Measurements from ENCODE around the gene OR10A6. TPM values are rescaled to one million over a fixed set of nuclear protein-coding genes. Genes with fewer than 3 reads are reported as not detected.

The OR10A6 gene
- total RNA-seq, 1 experiment from 2014 or later: not detected

DNA sequence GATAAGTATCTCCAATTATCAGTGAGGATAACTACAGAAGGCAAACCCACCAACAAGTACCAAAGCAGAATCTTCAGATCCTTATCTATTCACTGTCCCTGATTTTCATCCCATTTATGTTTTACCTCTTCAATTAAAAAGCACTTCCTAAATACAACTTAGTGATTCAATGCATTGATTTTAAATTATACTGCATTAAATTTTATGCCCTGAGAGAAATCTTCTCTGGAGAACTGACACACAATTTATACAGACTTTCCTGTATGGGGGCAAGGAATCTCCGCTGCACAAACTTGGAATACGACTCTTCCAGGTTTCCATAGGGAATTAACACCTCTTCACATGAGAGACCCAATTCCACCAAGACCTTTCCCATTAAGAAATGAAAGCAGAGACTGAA, 10.5 kb upstream of the OR10A6 start, which contains the start of gene OR10A3:
Gene OR10A3, minus strand, starts transcription at position 101 of the 400 bp plus-strand sequence. CDS start 2,188 bp downstream, outside the sequence.
- no peak for DNase-seq
- Histone ChIP-seq H3K4me3 (ENCODE audit: insufficient read depth, low read depth, low read length) (no peak within 1 kb of the TSS), H3K27me3 (ENCODE audit: control insufficient read depth, insufficient read depth, low read length) (no peaks in the 10 kb centered on the region), H3K36me3 (replicated peaks; ENCODE audit: control insufficient read depth, insufficient read depth, low read length) (no peaks in the 10 kb centered on the region)

DNA sequence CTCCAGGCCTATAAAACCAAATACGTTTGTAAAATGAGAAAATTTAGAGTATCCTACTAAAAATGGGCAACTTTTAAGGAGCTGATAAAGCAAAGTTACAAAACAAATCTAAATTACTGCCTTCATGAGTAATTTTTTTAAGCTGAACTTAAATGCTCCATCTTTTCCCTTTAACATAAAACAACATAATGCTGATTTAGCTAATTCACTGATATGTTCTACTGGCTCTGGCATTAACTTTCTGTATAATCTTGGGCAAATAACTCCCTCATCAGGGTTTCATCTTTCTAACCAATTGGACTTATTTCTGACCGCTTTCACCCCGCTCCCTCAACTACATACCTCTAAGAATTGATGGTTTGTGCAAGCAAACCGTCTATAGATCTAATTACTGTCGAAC, 10.1 kb upstream of the OR10A6 start:
- Histone ChIP-seq H3K27me3 (ENCODE audit: control insufficient read depth, insufficient read depth, low read length) (no peaks in the 10 kb centered on the region), H3K36me3 (replicated peaks; ENCODE audit: control insufficient read depth, insufficient read depth, low read length) (no peaks in the 10 kb centered on the region), H3K4me3 (ENCODE audit: insufficient read depth, low read depth, low read length) (no peak overlapping the region)
- DNase-seq: no peak

DNA sequence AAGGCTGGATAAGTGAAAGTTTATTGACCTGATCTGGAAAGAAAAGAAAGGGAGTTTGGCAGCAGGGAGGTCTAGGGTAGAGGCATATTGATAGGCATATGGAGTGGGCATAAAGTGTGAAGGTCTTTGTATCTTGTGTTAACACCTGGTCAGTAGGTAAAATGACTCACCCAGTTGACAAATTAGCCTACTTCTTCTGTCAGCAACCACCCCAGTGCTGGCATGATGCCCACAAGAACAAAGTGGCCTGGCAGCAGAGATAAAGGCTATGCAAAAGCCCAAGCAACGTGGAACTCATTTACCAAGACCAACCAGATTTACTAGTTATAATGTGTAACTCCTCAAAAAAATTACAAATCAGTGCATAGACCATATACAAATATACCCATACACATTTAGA, 5.5 kb upstream of the OR10A6 start:
- H3K36me3 ChIP-seq (replicated peaks; ENCODE audit: control insufficient read depth, insufficient read depth, low read length): no peaks in the 10 kb centered on the region
- H3K27me3 ChIP-seq (ENCODE audit: control insufficient read depth, insufficient read depth, low read length): no peaks in the 10 kb centered on the region
- H3K4me3 ChIP-seq (ENCODE audit: insufficient read depth, low read depth, low read length): no peak overlapping the region
- DNase-seq: no peak

DNA sequence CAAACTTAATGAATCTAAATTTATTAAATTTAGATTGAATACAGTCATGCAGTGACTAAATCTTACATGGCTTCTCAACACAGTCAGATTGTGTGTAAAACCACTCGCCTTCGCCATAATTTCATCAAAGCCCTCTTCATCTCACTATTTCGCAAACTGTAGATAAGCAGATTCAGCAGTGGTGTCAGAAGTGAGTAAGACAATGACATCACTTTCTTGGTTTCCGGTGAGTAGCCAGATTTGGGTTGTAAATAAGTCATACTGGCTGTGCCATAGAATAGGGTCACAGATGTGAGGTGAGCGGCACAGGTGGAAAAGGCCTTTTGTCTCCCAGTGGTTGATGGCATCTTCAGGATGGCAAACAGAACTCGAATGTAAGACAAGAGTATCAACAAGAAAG, 3.4 kb downstream of the OR10A6 start:
- H3K36me3 ChIP-seq (replicated peaks; ENCODE audit: control insufficient read depth, insufficient read depth, low read length): no peaks in the 10 kb centered on the region
- no peak overlapping the region for H3K4me3 ChIP-seq (ENCODE audit: insufficient read depth, low read depth, low read length)
- no peaks in the 10 kb centered on the region for H3K27me3 ChIP-seq (ENCODE audit: control insufficient read depth, insufficient read depth, low read length)
- no peak for DNase-seq

DNA sequence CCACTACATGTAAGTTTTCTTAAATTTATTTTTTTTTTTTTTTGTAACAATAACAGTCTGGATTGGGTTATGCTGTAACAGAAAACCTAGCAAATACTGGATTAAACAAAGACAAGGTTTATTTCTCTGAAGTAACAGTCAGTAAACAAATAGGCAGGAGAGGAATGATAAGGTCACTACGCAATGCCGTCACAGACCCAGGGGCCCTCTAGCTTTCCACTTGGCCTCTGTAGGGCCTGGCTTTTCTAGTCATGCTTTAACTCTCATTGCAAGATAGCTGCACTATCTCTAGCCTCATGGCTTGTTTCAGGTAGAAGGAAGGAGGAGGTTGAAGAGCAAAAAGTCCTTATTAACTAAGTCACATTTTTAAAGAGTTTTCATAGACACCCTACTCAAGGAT, 6.5 kb downstream of the OR10A6 start:
- no peaks in the 10 kb centered on the region for H3K27me3 ChIP-seq (ENCODE audit: control insufficient read depth, insufficient read depth, low read length)
- DNase-seq: no peak
- H3K4me3 ChIP-seq (ENCODE audit: insufficient read depth, low read depth, low read length): no peak overlapping the region
- H3K36me3 ChIP-seq (replicated peaks; ENCODE audit: control insufficient read depth, insufficient read depth, low read length): no peaks in the 10 kb centered on the region

DNA sequence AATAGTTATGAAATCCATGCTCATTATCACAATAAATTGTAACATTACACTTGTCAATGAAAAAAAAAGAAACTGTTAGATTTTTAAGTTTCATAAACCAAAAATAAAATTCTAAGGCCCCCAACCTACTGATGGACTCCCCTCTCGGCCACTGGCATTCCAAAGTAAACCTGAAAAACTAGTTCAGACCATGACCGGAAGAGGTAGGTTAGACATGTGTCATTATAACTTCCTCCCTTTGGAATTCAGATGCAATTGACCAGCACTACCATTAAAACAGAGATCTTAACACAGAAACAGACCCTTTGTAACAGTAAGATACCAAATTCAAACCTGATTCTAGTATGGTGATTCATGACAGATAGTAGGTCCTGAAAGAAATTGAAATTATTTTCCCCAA, 12.9 kb downstream of the OR10A6 start:
- no peak overlapping the region for H3K4me3 ChIP-seq (ENCODE audit: insufficient read depth, low read depth, low read length)
- no peaks in the 10 kb centered on the region for H3K36me3 ChIP-seq (replicated peaks; ENCODE audit: control insufficient read depth, insufficient read depth, low read length)
- DNase-seq: no peak
- H3K27me3 ChIP-seq (ENCODE audit: control insufficient read depth, insufficient read depth, low read length): no peaks in the 10 kb centered on the region

DNA sequence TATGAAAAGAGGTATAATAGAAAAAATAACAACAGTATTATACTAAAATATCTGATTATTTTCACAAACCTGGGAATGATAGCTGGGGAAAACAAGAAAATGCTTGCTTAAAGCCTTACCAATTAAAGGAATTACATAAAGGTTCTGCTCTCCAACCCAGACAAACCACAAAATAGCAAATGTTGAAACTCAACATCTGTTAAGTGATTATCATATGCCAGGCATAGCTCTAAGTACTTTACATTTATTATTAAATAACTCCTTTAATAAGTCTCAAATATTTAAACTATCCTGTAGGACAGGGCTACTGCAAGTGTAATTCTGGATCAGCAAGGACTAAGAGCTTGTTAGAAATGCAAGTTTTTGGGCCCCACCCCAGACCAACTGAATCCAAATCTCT, 20.1 kb downstream of the OR10A6 start:
- no peaks in the 10 kb centered on the region for H3K36me3 ChIP-seq (replicated peaks; ENCODE audit: control insufficient read depth, insufficient read depth, low read length)
- H3K4me3 ChIP-seq (ENCODE audit: insufficient read depth, low read depth, low read length): no peak overlapping the region
- DNase-seq: no peak
- H3K27me3 ChIP-seq (ENCODE audit: control insufficient read depth, insufficient read depth, low read length): no peaks in the 10 kb centered on the region

DNA sequence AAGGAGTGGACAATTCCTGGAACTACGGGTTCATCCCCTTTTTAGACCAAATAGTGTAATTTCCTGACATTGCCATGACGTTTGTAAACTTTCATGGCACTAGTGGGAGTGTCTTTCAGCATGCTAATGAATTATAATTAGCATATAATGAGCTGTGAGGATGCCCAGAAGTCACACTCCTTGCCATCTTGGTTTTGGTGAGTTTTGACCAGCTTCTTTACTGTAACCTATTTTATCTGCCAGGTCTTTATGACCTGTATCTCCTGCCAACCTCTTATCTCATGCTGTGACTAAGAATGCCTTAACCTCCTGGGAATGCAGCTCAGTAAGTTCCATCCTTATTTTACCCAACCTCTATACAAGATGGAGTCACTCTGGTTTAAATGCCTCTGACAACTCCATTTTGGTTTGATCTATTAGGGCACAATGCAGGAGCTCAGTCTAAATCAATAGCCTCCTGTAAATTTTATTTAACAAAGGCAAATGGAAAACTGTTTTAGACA, 20.7 kb downstream of the OR10A6 start:
- DNase-seq: no peak
- no peaks in the 10 kb centered on the region for H3K27me3 ChIP-seq (ENCODE audit: control insufficient read depth, insufficient read depth, low read length)
- no peak overlapping the region for H3K4me3 ChIP-seq (ENCODE audit: insufficient read depth, low read depth, low read length)
- H3K36me3 ChIP-seq (replicated peaks; ENCODE audit: control insufficient read depth, insufficient read depth, low read length): no peaks in the 10 kb centered on the region

DNA sequence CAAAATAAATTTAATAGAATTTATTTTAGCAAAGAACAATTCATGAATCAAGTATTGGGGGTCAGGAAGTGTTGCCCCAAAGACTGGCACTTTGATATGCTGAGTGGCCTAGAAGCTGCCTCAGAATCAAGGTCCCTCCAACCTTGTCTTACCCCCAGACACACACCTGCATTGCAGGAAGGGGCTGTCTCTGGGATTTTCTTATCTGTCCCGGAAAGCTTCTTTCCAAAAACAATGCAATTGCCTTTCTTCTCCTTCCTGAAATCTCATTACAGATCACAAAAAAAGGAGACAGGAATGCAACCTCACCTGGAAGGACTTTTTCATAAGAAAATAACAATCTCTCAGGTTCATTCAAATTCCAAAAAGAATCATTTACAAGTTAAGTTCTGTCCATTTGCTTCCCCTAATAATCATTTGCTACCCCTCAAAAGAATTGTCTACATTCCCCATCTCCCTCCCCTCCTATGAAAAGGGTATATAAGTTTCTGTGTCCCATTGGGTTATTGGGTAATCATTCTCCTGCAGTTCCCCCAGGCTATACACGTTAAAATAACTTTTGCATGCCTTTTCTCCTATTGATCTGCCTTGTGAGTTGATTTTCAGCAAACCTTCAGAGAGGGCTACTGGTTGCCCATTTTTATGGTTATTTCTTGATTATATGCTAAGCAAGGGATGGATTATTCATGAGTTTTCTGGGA, 21.3 kb downstream of the OR10A6 start:
- no peak for DNase-seq
- Histone ChIP-seq H3K27me3 (ENCODE audit: control insufficient read depth, insufficient read depth, low read length) (no peaks in the 10 kb centered on the region), H3K4me3 (ENCODE audit: insufficient read depth, low read depth, low read length) (no peak overlapping the region), H3K36me3 (replicated peaks; ENCODE audit: control insufficient read depth, insufficient read depth, low read length) (no peaks in the 10 kb centered on the region)

DNA sequence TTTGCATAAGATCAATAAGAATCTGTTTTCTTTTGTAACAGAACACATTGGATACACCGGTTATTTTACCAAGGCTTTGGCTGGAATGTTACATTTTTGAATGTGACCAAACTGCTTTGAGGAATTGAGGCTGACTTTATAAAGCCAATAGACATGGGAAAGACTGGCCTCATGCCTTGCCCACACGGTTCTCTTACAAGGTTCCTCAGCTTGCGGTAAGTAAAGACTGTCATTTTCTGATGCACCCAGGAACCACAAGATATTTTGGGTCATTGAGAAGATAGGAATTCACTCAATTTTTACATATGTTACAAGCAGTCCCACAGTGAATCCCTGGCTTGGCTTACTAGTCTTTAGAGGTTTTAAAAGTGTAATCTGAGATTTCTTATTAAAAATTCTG, 23.9 kb downstream of the OR10A6 start:
- Histone ChIP-seq H3K27me3 (ENCODE audit: control insufficient read depth, insufficient read depth, low read length) (no peaks in the 10 kb centered on the region), H3K36me3 (replicated peaks; ENCODE audit: control insufficient read depth, insufficient read depth, low read length) (no peaks in the 10 kb centered on the region), H3K4me3 (ENCODE audit: insufficient read depth, low read depth, low read length) (no peak overlapping the region)
- DNase-seq: no peak

DNA sequence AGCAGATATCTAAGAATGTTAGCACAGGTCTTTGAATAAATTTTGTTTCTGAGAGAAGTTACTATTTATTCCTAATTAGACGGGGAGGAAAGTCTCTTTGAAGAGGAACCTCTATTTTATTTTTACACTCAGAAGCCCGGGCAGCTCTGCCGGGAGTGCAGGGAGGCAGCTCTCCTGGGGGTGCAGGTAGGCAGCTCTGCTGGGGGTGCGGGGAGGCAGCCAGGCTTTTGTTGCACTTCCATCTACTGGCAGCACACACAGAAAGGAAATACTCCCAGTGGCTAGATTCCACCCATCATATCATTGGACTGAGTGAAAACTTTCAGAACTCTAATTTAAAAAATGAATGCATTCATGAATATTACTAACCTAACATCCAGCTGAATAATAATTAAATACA, 24.6 kb downstream of the OR10A6 start:
- DNase-seq: no peak
- H3K4me3 ChIP-seq (ENCODE audit: insufficient read depth, low read depth, low read length): no peak overlapping the region
- no peaks in the 10 kb centered on the region for H3K36me3 ChIP-seq (replicated peaks; ENCODE audit: control insufficient read depth, insufficient read depth, low read length)
- H3K27me3 ChIP-seq (ENCODE audit: control insufficient read depth, insufficient read depth, low read length): no peaks in the 10 kb centered on the region

DNA sequence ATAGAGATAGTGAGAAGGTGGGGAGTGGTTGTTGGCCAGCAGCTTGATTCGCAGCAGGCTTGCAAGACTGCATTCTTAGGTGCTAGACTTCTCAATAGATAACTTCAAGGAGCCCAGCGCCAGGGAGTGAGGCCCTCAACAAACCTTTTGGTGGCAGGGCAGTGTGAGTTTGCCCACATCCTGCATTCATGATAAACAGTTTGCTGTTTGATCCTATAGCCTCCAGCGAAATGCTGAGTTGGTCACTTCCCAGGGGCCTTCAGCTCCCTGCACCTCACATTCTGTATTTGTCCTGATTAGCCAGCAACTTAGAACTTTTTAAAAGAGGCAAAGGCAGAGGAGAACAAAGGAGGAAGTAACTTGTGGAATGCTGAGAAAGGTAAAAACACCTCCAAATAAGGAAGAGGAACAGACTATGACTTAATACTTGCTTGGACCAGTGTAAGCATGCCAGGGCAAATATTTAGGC, 25.1 kb downstream of the OR10A6 start:
- H3K27me3 ChIP-seq (ENCODE audit: control insufficient read depth, insufficient read depth, low read length): no peaks in the 10 kb centered on the region
- H3K36me3 ChIP-seq (replicated peaks; ENCODE audit: control insufficient read depth, insufficient read depth, low read length): no peaks in the 10 kb centered on the region; the same call in 1 of the 2 replicates
- no peak for DNase-seq
- H3K4me3 ChIP-seq (ENCODE audit: insufficient read depth, low read depth, low read length): peak overlapping the region; percentile 32; the same call in 1 of the 2 replicates

DNA sequence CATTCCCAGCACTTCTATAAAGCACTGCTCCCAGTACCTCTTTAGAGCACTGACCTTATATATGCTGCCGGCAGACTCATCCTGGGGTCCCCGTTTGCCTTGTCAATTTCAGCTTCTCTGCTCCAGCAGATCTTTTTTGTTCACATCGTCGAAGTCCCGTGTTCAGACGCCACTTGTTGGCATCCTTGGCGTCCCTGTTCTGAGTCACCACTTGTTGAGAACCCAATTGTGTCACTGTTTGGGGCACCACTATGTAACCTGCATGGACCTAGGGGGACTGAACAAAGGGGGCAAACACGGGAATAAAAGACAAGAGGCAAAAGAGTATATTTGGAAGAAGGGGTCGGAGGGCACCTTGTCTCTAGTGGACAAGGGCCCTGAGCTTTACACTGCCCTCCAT, 25.5 kb downstream of the OR10A6 start:
- peak overlapping the region; percentile 32 for H3K4me3 ChIP-seq (ENCODE audit: insufficient read depth, low read depth, low read length)
- peaks cover 2% of the 10 kb centered on the region; the same call in 1 of the 2 replicates for H3K36me3 ChIP-seq (replicated peaks; ENCODE audit: control insufficient read depth, insufficient read depth, low read length)
- no peaks in the 10 kb centered on the region for H3K27me3 ChIP-seq (ENCODE audit: control insufficient read depth, insufficient read depth, low read length)
- no peak for DNase-seq

DNA sequence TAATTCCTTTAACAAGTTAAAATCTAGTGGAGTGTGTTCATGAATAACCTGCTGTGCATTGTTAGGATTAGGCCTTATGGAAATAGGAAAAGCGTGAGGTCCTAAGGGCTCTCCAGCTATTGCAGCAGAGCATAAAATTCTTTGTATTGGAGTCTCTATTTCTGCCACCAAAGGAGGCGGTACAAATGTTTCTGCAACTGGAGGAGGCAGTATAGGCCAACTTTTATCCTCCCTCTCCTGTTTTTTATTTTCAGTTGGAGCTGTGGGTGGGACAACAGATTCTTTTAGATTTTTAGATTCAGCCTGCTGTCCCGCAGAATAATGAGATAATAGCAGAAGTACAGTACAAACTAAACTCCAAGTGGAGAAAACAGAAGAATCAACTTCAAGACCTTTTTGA, 26.2 kb downstream of the OR10A6 start:
- Histone ChIP-seq H3K27me3 (ENCODE audit: control insufficient read depth, insufficient read depth, low read length) (no peaks in the 10 kb centered on the region), H3K36me3 (replicated peaks; ENCODE audit: control insufficient read depth, insufficient read depth, low read length) (peaks cover 2% of the 10 kb centered on the region; the same call in 1 of the 2 replicates), H3K4me3 (ENCODE audit: insufficient read depth, low read depth, low read length) (peak overlapping the region; percentile 32)
- DNase-seq: no peak

DNA sequence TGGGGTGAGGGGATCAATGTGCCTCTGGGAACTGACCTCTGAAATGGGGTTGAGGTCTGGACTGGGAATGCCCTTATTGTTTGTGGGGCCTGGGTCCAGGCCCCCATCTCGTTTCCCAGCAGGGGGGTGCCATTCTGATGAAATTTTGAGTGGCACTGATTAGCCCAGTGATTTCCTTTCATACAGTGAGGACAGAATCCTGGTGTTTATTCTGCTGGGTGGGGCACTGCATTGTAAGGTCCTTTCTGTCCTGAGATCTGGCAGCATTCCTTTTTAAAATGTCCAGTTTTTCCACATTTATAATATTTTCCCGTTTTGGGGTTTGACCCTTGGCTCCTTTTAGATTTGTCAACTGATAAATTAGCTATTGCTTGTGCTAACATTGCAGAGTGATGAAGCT, 27.1 kb downstream of the OR10A6 start:
- no peaks in the 10 kb centered on the region for H3K27me3 ChIP-seq (ENCODE audit: control insufficient read depth, insufficient read depth, low read length)
- peak overlapping the region; percentile 2; the same call in 1 of the 2 replicates for H3K4me3 ChIP-seq (ENCODE audit: insufficient read depth, low read depth, low read length)
- peaks cover 3% of the 10 kb centered on the region; the same call in 1 of the 2 replicates for H3K36me3 ChIP-seq (replicated peaks; ENCODE audit: control insufficient read depth, insufficient read depth, low read length)
- DNase-seq: no peak

Data from H7 (cell line).